GM12865 (cell line): ENCODE data around the gene RASD2.

Source experiments
- DNase-seq: peaks from one replicate; pipeline ENCODE4 v3.0.0; 2010; ENCODE audit warnings: low read depth
- H3K4me3 ChIP-seq: 2 replicates; pipeline ENCODE4 v1.5.1; 2011; ENCODE audit warnings: mild to moderate bottlenecking, low read depth, low read length, control low read depth
- TF ChIP-seq, protein P1 (sequence below): IDR thresholded peaks from 2 replicates; pipeline ENCODE4 v1.5.1; 2011; ENCODE audit warnings: low read length, control low read depth, low read depth, inconsistent platforms; ENCODE audit not compliant: insufficient read depth; ENCODE audit errors: missing control alignments

RASD2 gene

DNA sequence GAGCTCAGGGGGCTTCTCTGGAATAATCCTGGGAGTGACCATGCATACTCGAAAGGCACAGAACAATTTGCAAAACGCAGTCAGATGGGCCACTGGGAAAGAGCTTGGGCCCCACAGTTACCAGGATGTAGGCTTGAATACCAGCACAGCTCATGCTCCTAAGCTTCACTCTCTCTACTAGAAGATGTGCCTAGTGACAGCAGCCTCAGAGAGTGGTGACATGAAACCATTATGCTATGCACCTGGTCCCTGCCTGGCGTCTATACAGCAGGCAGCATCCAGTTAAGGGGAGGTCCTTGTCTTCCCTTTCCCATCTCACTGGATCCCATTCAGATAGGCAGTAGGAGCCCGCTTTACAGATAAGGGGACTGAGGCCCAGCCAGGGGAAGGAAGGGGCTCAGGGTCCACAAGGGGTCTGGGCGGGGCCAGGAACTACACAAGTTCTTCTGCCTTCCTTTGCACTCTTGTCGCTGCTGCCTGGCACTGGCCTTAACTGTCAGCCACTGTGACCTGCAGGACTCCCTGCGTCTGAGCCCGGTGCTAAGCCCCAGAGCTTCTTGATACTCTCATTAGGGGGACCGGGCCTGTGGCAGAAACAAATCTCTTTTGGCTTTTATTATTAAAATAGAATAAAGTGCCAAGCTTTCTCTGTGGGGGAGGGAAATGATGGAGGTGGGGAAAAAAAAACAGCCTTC, 21.2 kb upstream of the RASD2 start:
- H3K4me3 ChIP-seq, result no peak overlapping the region
- no peak for DNase-seq
- TF ChIP-seq, protein P1, sequence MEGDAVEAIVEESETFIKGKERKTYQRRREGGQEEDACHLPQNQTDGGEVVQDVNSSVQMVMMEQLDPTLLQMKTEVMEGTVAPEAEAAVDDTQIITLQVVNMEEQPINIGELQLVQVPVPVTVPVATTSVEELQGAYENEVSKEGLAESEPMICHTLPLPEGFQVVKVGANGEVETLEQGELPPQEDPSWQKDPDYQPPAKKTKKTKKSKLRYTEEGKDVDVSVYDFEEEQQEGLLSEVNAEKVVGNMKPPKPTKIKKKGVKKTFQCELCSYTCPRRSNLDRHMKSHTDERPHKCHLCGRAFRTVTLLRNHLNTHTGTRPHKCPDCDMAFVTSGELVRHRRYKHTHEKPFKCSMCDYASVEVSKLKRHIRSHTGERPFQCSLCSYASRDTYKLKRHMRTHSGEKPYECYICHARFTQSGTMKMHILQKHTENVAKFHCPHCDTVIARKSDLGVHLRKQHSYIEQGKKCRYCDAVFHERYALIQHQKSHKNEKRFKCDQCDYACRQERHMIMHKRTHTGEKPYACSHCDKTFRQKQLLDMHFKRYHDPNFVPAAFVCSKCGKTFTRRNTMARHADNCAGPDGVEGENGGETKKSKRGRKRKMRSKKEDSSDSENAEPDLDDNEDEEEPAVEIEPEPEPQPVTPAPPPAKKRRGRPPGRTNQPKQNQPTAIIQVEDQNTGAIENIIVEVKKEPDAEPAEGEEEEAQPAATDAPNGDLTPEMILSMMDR, result no peak

GRCh38 chr22:35521358-35522224, 19.0 kb upstream of the RASD2 start:
- no peak overlapping the region for H3K4me3 ChIP-seq
- TF ChIP-seq, protein P1, result no peak

GRCh38 chr22:35522225-35523149, 18.1 kb upstream of the RASD2 start:
- DNase-seq, result no peak
- TF ChIP-seq, protein P1, result no peak
- H3K4me3 ChIP-seq, result no peak overlapping the region

More at GRCh38 chr22:35521358-35522224, 19.0 kb upstream of the RASD2 start:
- DNase-seq, result no peak

GRCh38 chr22:35523167-35523947, 17.3 kb upstream of the RASD2 start:
- no peak for DNase-seq
- no peak overlapping the region for H3K4me3 ChIP-seq
- TF ChIP-seq, protein P1, result no peak

- no peak for DNase-seq
- H3K4me3 ChIP-seq, result no peak overlapping the region
- TF ChIP-seq, protein P1, result no peak
Measured at GRCh38 chr22:35524966-35525686, 15.5 kb upstream of the RASD2 start.
